Measurements from ENCODE around the gene ECSIT. TPM values are rescaled to one million over a fixed set of nuclear protein-coding genes. Genes with fewer than 3 reads are reported as not detected.

The ECSIT gene
- total RNA-seq, 2 donors from 2014 or later, result 44.2 to 53.3 TPM

DNA sequence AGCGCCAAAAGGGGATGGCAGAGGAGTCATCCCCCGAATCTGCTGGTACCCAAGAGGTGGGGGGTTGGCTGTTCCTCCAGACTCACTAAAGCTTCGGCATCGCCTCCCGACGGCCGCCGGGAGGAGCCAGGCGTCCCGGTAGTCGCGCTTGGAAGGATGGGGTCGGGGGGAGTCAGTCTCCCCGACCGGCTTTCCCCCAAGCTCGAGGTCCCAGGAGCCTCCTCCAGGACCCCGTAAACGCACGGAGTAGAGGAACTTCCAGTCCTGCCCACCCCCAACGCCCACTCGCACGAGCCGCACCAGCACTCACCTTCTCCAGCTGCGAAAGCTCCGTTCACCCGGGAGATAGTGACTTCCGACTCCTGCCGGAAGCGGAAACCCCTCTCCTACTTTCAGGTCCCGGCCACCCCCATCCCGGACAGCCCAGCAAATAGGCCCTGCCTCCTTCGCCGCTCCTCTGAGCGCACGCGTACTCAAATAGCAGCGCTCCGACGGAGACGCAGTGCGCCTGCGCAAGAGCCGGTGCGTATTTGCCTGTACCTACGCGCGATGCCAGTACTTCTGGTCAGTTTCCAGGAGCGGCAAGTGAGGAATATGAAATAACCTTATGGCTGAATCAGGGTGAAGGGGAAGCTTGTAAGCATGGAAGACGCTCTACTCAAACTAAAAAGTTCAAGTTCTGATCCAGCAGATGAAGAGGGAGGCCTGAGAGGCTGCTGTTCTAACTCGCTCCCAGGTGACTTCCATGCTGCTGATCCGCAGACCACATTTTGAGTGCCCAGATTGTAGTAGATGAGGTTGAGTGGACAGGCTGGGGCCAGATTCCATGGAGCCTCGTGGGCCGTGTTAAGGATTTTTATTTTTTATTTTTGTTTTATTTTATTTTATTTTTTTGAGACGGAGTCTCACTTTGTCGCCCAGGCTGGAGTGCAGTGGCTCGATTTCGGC is 30.2 kb upstream of the ECSIT start, which contains the start of gene ELOF1:
TSS of gene ELOF1 (minus strand) at position 350 of the 948 bp plus-strand sequence. CDS start 4,883 bp downstream, outside the sequence.
- no peaks in the 10 kb centered on the region for H3K27me3 Mint-ChIP-seq
- H3K36me3 Mint-ChIP-seq (ENCODE audit: low read depth), result peaks cover 28% of the 10 kb centered on the region
- ATAC-seq (replicated peaks), result peak; percentile 94
- peak within 1 kb of the TSS; percentile 94 for H3K27ac Mint-ChIP-seq
- peaks cover 37% of the 10 kb centered on the region for H3K4me1 Mint-ChIP-seq
- H3K4me3 Mint-ChIP-seq, result peak within 1 kb of the TSS; percentile 90
- H3K9me3 Mint-ChIP-seq, result no peaks in the 10 kb centered on the region

DNA sequence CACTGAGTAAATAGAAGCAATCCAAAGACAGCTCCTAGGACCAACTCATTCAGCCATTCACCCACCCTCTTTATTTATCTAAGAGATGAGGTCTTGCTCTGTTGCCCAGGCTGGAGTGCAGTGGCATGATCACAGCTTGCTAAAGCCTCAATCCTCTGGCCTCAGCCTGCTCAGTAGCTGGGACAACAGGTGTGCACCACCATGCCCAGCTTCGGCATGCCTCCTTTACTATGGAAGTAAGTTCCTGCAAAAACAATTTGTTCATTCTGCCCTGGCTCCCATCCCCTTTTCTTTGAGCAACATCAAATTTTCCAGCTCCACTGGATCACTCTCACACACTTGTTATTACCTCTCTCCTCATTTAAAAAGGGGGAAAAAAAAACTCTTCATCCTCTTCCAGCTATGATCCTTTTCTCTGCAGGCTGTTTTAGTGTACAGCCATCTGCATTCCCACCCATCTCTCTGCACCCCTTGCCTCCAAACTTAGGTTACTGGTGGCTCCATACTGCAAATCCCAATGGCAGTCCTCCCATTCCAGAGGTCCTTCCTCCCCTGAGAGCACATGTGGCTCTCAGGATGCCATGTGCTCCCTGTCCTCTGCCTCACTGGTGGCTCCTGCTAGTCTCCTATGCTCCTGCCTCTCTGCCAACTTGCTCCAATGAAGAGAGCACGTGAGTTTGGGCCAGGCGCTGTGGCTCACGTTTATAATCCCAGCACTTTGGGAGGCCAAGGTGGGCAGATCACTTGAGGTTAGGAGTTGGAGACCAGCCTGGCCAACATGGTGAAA is 27.9 kb upstream of the ECSIT start:
- Mint-ChIP-seq H3K9me3 (no peaks in the 10 kb centered on the region), H3K27me3 (no peaks in the 10 kb centered on the region), H3K4me1 (peaks cover 39% of the 10 kb centered on the region), H3K4me3 (peak overlapping the region; percentile 90), H3K36me3 (ENCODE audit: low read depth) (peaks cover 44% of the 10 kb centered on the region), H3K27ac (peak overlapping the region; percentile 53)
- ATAC-seq (replicated peaks), result no peak

DNA sequence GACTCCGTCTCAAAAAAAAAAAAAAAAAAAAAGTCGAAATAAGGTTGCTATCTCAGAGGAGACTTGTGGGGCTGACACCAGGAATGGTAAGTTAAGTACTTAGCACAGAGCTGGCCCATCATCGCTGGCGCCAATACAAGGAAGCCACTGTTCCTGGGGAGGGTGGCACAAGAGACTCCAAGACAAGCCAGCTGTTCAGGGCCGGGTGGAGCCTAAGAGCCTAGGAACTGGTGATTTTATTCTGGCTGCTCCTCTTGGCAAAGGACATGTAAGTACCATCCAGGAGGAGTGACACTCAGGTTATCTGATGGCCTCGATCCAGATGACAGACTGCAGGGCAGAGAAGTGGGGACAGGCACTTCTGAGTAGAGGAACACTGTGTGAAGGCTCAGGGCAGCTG is 26.3 kb upstream of the ECSIT start:
- no peaks in the 10 kb centered on the region for H3K9me3 Mint-ChIP-seq
- peaks cover 49% of the 10 kb centered on the region for H3K36me3 Mint-ChIP-seq (ENCODE audit: low read depth)
- H3K27ac Mint-ChIP-seq, result peak overlapping the region; percentile 46
- peaks cover 30% of the 10 kb centered on the region for H3K4me1 Mint-ChIP-seq
- no peak for ATAC-seq (replicated peaks)
- no peaks in the 10 kb centered on the region for H3K27me3 Mint-ChIP-seq
- H3K4me3 Mint-ChIP-seq, result no peak overlapping the region

DNA sequence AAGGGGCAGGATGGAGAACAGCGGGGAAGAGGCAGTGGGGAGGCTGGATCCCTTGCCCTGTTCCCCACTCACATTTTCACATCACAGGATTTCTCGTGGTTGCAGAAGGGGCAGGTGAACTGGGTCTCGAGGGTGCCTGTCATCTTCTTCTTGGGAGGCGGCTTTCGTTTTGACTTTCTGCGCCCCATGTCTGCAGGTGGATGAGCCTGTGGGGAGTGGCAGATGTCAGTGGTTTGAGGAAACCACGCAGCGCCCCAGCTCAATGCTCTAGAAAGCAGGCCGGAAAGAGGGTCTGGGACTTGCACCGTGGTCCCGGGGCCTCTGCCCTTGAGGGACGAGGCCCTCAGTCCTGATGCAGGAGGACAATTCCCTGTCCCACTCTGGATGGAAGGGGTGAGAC is 25.2 kb upstream of the ECSIT start:
- ATAC-seq (replicated peaks), result peak; percentile 13
- peak overlapping the region; percentile 28 for H3K4me3 Mint-ChIP-seq
- H3K27me3 Mint-ChIP-seq, result no peaks in the 10 kb centered on the region
- H3K4me1 Mint-ChIP-seq, result peaks cover 26% of the 10 kb centered on the region
- H3K9me3 Mint-ChIP-seq, result no peaks in the 10 kb centered on the region
- no peak overlapping the region for H3K27ac Mint-ChIP-seq
- peaks cover 46% of the 10 kb centered on the region for H3K36me3 Mint-ChIP-seq (ENCODE audit: low read depth)

DNA sequence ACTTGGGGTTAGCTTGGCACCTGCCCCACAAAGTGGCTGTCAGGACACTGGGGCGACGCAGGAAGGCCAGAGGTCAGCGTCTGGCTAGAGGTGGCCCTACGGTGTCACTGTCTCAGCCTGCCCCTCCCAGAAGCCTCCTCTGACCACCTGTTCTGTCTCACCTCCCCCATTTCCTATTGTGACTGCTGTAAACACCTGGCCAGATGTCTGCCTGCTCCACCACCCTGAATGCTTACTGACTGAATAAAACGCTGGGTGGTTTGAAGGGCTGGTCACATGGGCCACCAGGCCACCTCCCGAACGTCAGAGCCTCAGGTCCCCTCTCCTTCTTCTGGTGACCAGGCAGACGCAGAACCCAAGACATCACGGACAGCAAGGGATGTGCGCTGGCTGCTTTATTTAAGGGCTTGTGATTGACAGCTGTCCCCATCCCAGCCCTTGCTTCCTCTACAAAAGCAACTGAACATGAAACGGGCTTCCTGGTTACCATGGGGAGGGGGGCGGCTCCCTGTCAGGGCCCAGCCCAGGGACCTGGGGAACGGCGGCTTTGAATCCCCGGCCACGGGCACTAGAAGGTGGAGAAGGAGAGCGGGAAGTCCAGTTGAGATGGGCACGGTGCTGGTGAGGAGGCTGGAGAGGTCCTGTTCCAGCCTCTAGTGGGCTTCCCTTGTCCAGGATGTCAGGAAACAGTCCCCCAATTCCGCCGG is 23.9 kb upstream of the ECSIT start:
- peaks cover 43% of the 10 kb centered on the region for H3K36me3 Mint-ChIP-seq (ENCODE audit: low read depth)
- H3K4me1 Mint-ChIP-seq, result peaks cover 21% of the 10 kb centered on the region
- no peak for ATAC-seq (replicated peaks)
- no peaks in the 10 kb centered on the region for H3K9me3 Mint-ChIP-seq
- no peak overlapping the region for H3K27ac Mint-ChIP-seq
- no peak overlapping the region for H3K4me3 Mint-ChIP-seq
- H3K27me3 Mint-ChIP-seq, result no peaks in the 10 kb centered on the region

DNA sequence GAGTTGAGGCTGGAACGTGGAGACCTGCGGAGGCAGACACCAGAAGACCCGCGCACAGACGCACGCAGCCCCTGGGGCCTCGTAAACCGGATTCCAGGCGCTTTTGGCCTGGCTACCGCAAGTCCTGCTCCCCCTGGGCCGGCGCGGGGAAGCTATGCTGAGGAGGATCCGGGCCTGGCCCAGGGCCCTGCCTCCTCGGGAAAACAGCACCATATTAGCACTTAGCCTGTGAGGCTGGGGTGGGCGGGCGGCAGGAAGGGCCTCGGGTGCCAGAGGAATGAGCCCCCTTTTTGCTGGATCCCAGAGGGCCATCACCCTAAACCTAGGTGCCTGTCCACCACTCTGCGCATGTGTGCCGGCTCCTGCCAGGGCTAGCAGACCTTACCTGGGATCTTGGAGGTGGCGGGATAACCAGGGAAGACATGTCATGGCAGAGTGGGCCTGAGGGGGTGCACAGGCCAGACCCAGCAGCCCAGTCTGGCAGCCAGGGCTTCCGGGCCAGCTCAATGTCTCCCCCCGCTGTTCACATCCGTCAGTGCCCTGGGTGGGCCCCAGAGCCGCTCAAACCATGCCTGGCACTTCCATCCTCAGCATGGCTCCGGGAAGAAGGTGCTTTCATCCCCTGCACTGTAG is 22.8 kb upstream of the ECSIT start:
- Mint-ChIP-seq H3K4me3 (no peak overlapping the region), H3K4me1 (peaks cover 16% of the 10 kb centered on the region), H3K36me3 (ENCODE audit: low read depth) (peaks cover 39% of the 10 kb centered on the region), H3K27ac (no peak overlapping the region), H3K9me3 (no peaks in the 10 kb centered on the region), H3K27me3 (no peaks in the 10 kb centered on the region)
- no peak for ATAC-seq (replicated peaks)

DNA sequence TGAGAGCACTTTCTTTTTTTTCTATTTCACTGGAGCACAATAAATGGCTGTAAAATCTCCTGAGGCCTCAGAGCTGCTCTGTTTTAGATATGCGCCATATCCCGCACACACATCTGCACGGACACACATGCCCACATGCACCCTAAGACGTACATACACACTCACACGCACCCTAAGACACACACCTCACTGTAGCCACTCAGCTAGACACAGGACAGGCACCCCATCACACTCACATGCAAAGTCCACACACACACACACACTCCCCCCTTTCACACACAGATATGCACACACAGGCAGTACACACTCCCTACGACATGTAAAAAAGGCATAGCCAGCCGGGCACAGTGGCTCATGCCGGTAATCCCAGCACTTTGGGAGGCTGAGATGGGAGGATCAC is 21.3 kb upstream of the ECSIT start:
- Mint-ChIP-seq H3K4me3 (no peak overlapping the region), H3K27me3 (no peaks in the 10 kb centered on the region), H3K36me3 (ENCODE audit: low read depth) (peaks cover 26% of the 10 kb centered on the region), H3K9me3 (no peaks in the 10 kb centered on the region), H3K27ac (no peak overlapping the region), H3K4me1 (peaks cover 8% of the 10 kb centered on the region)
- no peak for ATAC-seq (replicated peaks)

DNA sequence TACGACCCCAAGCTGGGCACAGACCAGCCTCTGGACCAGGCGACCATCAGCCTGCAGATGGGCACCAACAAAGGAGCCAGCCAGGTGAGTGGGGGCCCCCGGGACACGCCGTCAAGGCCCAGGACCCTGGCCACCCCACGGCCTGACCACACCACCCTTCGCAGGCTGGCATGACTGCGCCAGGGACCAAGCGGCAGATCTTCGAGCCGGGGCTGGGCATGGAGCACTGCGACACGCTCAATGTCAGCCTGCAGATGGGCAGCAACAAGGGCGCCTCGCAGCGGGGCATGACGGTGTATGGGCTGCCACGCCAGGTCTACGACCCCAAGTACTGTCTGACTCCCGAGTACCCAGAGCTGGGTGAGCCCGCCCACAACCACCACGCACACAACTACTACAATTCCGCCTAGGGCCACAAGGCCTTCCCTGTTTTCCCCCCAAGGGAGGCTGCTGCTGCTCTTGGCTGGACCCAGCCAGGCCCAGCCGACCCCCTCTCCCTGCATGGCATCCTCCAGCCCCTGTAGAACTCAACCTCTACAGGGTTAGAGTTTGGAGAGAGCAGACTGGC is 20.5 kb upstream of the ECSIT start:
- no peak for ATAC-seq (replicated peaks)
- Mint-ChIP-seq H3K27ac (no peak overlapping the region), H3K4me1 (peaks cover 8% of the 10 kb centered on the region), H3K36me3 (ENCODE audit: low read depth) (peaks cover 24% of the 10 kb centered on the region), H3K9me3 (no peaks in the 10 kb centered on the region), H3K4me3 (no peak overlapping the region), H3K27me3 (no peaks in the 10 kb centered on the region)

DNA sequence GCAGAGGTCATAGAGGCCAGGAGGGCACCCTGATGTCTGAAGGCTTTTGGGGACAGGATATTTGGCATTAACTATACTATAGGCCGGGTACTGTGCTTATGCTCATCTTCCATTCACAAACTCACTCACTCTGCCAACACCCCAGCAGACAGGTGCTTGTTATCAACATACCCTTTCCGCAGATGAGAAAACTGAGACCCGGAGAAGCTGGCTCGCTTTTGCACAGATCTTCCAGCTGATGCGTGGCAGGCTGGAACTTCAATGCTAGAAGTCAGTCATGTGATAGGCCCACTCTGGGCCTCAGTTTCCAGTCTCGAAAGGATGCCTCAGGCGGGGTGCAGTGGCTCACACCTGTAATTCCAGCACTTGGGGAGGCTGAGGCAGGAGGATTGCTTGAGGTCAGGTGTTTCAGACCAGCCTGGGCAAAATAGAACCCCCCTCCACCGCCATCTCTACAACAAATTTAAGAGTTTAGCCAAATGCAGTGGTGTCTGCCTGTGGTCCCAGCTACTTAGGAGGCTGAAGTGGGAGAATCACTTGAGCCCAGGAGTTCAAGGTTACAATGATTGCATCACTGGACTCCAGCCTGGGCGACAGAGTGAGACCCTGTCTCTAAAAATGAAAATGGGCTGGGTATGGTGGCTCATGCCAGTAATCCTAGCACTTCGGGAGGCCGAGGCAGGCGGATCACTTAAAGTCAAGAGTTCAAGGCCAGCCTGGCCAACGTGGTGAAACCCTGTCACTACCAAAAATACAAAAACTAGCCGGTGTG is 19.2 kb upstream of the ECSIT start:
- Mint-ChIP-seq H3K4me3 (no peak overlapping the region), H3K36me3 (ENCODE audit: low read depth) (peaks cover 11% of the 10 kb centered on the region), H3K27ac (no peak overlapping the region), H3K4me1 (no peaks in the 10 kb centered on the region), H3K27me3 (peaks cover 7% of the 10 kb centered on the region), H3K9me3 (no peaks in the 10 kb centered on the region)
- ATAC-seq (replicated peaks), result no peak

DNA sequence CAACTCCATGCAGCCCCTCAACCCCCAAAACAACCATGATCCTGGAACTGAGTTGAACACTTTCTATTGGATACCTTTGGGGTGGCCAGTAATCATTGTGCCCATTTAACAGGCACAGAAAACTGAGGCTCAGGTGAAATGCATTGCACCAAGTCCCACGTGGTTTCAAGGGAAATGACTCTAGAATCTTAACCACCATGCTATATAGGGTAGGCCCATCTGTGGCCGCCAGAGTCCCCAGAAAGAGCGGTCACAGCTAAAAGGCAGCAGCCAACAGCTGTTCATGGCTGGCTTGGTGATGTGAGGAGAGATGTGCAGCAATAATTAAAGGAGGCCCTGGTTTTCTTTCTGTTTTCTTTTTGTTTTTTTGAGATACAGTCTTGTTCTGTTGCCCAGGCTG is 12.3 kb upstream of the ECSIT start:
- H3K4me3 Mint-ChIP-seq, result no peak overlapping the region
- H3K4me1 Mint-ChIP-seq, result no peaks in the 10 kb centered on the region
- H3K27me3 Mint-ChIP-seq, result peaks cover 20% of the 10 kb centered on the region
- H3K36me3 Mint-ChIP-seq (ENCODE audit: low read depth), result no peaks in the 10 kb centered on the region
- H3K27ac Mint-ChIP-seq, result no peak overlapping the region
- H3K9me3 Mint-ChIP-seq, result no peaks in the 10 kb centered on the region
- no peak for ATAC-seq (replicated peaks)

DNA sequence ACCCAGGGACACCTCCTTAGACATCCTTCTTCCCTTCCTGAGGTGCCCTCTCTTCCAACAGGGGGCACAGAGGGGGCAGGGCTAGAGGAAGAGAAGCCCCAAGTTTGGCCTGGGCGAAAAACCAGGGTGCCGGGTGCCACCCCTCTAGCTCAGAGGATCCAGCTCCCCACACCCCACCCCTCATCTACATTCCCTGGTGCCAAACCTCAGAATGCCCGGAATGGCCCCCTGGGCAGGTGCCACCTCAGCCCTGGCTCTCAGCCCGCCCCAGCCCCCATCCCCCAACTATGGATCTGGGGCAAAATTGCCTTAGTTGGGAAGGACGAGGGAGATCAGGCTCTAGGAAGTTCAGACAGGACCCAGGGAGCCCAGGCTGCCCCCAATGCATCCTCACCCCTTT is 11.7 kb upstream of the ECSIT start:
- H3K4me3 Mint-ChIP-seq, result no peak overlapping the region

DNA sequence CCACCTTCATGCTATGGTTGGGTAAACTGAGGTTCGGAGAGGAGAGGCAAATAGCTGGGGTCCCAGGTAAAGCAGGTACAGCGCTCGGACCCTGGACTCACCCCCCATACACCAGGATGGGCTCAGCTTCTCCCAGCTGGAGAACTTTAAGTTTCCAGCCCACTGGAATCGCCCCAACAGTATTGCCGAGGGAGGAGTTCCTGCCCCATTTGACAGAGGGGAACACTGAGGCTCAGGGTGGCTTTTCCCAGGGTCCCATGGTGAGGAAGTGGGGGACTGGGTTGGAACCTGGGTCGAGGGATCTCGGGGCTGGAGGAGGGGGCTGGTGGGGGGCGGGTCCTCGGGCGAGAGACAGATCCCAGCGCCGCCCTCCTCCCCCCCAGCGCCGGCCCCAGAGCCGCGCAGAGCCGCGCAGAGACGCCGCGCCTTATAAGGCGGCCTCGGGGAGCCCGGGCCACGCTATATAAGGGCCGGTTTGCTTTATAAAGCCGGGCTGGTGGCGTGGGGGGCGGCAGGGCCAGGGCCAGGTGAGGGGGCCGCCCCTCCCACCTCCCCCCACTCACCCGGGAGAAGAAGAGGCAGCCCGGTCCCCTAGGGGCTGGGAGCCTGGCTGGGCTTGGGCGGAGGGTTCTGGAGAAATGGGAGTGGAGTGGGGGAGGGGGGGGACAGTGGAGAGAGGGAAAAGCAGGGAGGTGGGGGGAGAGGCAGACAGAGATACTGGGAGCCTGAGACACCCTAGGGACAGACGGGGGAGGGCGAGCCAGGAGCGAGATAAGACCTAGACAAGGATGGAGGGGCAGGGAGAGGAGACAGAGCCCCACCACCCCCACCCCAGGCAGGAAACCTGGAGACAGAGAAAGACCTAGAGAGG is 10.8 kb upstream of the ECSIT start:
- Mint-ChIP-seq H3K36me3 (ENCODE audit: low read depth) (no peaks in the 10 kb centered on the region), H3K27me3 (peaks cover 20% of the 10 kb centered on the region), H3K4me3 (no peak overlapping the region), H3K4me1 (peaks cover 5% of the 10 kb centered on the region), H3K27ac (no peak overlapping the region), H3K9me3 (no peaks in the 10 kb centered on the region)
- ATAC-seq (replicated peaks), result no peak

More for the DNA sequence above, 11.7 kb upstream of the ECSIT start:
- no peak for ATAC-seq (replicated peaks)
- H3K27me3 Mint-ChIP-seq, result peaks cover 20% of the 10 kb centered on the region
- no peaks in the 10 kb centered on the region for H3K36me3 Mint-ChIP-seq (ENCODE audit: low read depth)
- H3K9me3 Mint-ChIP-seq, result no peaks in the 10 kb centered on the region
- H3K27ac Mint-ChIP-seq, result no peak overlapping the region
- H3K4me1 Mint-ChIP-seq, result peaks cover 2% of the 10 kb centered on the region
